Measurements from ENCODE around the gene A1BG.

- TF ChIP-seq, protein P1, sequence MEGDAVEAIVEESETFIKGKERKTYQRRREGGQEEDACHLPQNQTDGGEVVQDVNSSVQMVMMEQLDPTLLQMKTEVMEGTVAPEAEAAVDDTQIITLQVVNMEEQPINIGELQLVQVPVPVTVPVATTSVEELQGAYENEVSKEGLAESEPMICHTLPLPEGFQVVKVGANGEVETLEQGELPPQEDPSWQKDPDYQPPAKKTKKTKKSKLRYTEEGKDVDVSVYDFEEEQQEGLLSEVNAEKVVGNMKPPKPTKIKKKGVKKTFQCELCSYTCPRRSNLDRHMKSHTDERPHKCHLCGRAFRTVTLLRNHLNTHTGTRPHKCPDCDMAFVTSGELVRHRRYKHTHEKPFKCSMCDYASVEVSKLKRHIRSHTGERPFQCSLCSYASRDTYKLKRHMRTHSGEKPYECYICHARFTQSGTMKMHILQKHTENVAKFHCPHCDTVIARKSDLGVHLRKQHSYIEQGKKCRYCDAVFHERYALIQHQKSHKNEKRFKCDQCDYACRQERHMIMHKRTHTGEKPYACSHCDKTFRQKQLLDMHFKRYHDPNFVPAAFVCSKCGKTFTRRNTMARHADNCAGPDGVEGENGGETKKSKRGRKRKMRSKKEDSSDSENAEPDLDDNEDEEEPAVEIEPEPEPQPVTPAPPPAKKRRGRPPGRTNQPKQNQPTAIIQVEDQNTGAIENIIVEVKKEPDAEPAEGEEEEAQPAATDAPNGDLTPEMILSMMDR (IDR thresholded peaks at IDR 0.05): no peak
- TF ChIP-seq ZFX (IDR thresholded peaks at IDR 0.05; ENCODE audit: borderline replicate concordance): no peak
Measured at GRCh38 chr19:58318297-58318696, 35.0 kb downstream of the A1BG start.
